Measurements from ENCODE around the gene SYNDIG1. TPM values are rescaled to one million over a fixed set of nuclear protein-coding genes. Genes with fewer than 3 reads are reported as not detected.

SYNDIG1 gene
- total RNA-seq, 4 donors from 2014 or later, result 0.20 to 1.3 (median 0.66) TPM; not detected in 1

DNA sequence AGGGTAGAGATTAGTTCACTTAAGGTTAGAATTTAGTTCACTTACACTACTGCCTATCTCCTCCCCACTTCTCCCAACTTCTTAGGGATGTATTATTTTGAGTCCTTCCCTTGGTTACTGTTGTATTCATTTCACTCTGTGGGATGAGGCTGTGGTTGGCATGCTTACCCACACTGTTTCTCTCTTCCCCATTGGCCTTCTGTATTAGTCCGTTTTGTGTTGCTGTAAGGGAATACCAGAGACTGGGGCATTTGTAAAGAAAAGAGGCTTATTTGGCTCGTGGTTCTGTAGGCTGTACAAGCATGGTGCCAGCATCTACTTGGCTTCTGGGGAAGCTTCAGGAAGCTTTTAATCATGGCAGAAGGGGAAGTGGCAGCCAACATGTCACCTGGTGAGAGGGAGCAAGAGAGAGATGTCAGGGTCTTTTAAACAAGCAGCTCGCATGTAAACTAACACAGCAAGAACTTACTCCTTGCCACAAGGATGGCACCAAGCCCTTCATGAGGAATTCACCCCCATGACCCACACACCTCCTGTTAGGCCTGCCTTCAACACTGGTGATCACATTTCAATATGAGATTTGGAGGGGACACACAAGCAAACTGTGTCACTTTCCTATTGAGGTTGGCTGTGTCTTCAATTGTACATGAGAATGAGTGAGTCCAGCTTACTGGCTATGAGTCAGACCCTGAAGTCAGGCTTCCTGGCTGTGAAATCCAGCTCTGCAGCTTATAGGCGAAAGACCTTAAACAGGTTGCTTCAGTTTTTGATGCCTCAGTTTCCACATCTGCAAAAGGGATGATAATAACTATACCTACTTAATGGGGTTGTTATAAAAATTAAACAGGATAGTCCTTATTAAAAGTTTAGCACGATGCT is 53.3 kb downstream of the SYNDIG1 start:
- TF ChIP-seq, protein P1, sequence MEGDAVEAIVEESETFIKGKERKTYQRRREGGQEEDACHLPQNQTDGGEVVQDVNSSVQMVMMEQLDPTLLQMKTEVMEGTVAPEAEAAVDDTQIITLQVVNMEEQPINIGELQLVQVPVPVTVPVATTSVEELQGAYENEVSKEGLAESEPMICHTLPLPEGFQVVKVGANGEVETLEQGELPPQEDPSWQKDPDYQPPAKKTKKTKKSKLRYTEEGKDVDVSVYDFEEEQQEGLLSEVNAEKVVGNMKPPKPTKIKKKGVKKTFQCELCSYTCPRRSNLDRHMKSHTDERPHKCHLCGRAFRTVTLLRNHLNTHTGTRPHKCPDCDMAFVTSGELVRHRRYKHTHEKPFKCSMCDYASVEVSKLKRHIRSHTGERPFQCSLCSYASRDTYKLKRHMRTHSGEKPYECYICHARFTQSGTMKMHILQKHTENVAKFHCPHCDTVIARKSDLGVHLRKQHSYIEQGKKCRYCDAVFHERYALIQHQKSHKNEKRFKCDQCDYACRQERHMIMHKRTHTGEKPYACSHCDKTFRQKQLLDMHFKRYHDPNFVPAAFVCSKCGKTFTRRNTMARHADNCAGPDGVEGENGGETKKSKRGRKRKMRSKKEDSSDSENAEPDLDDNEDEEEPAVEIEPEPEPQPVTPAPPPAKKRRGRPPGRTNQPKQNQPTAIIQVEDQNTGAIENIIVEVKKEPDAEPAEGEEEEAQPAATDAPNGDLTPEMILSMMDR (IDR thresholded peaks at IDR 0.05 in 4 of 5, conservative IDR thresholded peaks at IDR 0.05 in 1 of 5), result no peak
- TF ChIP-seq POLR2A (IDR thresholded peaks at IDR 0.05), result no peak
- H3K27ac ChIP-seq, result no peak overlapping the region
- H3K36me3 ChIP-seq, result no peaks in the 10 kb centered on the region
- H3K4me1 ChIP-seq, result no peaks in the 10 kb centered on the region
- no peaks in the 10 kb centered on the region for H3K9me3 ChIP-seq
- intact Hi-C loops (cut with DNase I; ENCODE audit: low total_unique reads) (no loop called here), in situ Hi-C loops (cut with MboI; ENCODE audit: low sequenced_read_pairs in 4 of 4) (no loop called here)
- no peaks in the 10 kb centered on the region for H3K27me3 ChIP-seq
- no peak overlapping the region for H3K4me3 ChIP-seq
- DNase-seq (no peak), ATAC-seq (no peak)

DNA sequence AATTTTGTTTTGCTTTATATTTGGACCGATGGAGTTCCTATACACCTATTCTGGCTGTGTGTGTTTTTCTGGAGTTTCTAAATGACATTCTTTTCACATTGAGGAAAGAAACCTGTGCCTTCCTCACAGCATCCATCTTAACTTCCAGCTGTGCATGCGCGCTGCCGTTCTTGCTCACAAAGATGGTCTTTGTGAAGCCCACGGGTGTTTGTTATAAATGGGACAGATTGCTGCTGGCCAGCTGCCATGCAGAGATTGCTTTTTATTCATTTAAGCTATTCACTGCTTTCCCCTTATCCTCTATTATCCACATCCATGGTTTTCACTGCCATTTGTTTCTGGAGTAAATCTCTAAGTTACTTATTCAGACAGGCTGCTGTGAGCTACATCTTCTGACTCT is 54.2 kb downstream of the SYNDIG1 start:
- H3K4me1 ChIP-seq, result no peaks in the 10 kb centered on the region
- no peaks in the 10 kb centered on the region for H3K36me3 ChIP-seq
- H3K27ac ChIP-seq, result no peak overlapping the region
- H3K27me3 ChIP-seq, result no peaks in the 10 kb centered on the region
- TF ChIP-seq POLR2A (IDR thresholded peaks at IDR 0.05), result no peak
- TF ChIP-seq, protein P1 (IDR thresholded peaks at IDR 0.05 in 4 of 5, conservative IDR thresholded peaks at IDR 0.05 in 1 of 5), result no peak
- H3K9me3 ChIP-seq, result no peaks in the 10 kb centered on the region
- ATAC-seq (no peak), DNase-seq (no peak)
- in situ Hi-C loops (cut with MboI; ENCODE audit: low sequenced_read_pairs in 4 of 4), result no loop called here
- H3K4me3 ChIP-seq, result no peak overlapping the region
- intact Hi-C loops (cut with DNase I; ENCODE audit: low total_unique reads), result no loop called here

DNA sequence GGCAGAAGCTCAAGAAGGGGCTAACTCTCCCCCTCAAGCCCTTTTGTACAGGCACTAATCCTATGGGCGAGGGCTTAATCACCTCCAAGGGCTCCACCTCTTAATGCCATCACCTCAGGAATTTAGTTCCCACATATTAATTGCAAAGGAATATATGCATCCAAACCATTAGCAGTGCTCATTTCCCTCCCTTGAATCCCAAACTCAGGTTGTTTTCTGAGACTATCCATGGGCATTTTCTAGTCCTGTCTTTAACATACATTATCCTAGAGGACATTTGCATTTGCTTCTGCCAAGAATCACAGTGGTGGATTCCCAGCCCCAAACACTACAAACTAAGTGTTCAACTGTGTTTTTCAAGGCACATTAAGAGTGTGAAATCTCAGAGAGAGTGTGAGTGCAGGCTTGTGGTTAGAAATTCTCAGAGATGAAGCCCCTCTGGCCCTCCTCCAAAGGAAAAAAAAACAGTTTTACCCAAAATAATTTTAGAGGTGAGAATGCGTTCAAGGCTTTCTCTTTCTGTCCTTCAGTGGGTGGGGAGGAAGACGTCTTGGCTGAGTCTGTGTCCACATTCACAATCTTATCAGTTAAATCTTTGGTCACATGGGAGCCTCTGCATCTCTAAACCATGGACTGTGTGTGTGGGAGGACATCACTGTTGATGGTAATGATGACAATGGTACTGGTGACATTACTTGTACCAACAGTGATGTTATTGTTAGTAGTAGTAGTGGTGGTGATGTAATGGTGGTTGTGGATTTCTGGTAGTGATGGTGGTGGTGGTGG is 59.3 kb downstream of the SYNDIG1 start:
- intact Hi-C loops (cut with DNase I; ENCODE audit: low total_unique reads), result no loop called here
- H3K27ac ChIP-seq, result no peak overlapping the region
- no peaks in the 10 kb centered on the region for H3K9me3 ChIP-seq
- H3K36me3 ChIP-seq, result no peaks in the 10 kb centered on the region
- H3K4me3 ChIP-seq, result no peak overlapping the region
- ATAC-seq (no peak), DNase-seq (no peak)
- TF ChIP-seq, protein P1 (IDR thresholded peaks at IDR 0.05 in 4 of 5, conservative IDR thresholded peaks at IDR 0.05 in 1 of 5), result no peak
- TF ChIP-seq POLR2A (IDR thresholded peaks at IDR 0.05), result no peak
- H3K4me1 ChIP-seq, result no peaks in the 10 kb centered on the region
- in situ Hi-C loops (cut with MboI; ENCODE audit: low sequenced_read_pairs in 4 of 4), result loop anchor here in 1 of 4 donors (25.0 kb wide), 1 partner anchor 216 kb away; no protein-coding TSS in a partner anchor
- no peaks in the 10 kb centered on the region for H3K27me3 ChIP-seq

DNA sequence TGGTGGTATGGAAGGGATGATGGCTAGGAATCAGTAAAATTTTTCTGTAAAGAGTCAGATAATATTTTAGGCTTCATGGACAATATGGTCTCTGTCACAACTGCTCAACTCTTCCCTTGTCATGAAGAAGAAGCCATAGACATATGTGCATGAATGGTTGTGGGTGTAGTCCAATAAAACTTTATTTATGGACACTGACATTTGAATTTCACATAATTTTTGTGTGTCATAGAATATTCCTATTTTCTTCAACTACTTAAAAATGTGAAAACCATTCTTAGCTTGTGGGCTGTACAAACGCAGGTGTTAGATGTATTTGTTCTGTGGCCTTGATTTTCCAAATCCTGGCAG is 59.9 kb downstream of the SYNDIG1 start:
- Histone ChIP-seq H3K4me3 (no peak overlapping the region), H3K36me3 (no peaks in the 10 kb centered on the region), H3K9me3 (no peaks in the 10 kb centered on the region), H3K4me1 (no peaks in the 10 kb centered on the region), H3K27me3 (no peaks in the 10 kb centered on the region), H3K27ac (no peak overlapping the region)
- no peak for DNase-seq
- in situ Hi-C loops (cut with MboI; ENCODE audit: low sequenced_read_pairs in 4 of 4) (loop anchor here in 1 of 4 donors (25.0 kb wide), 1 partner anchor 217 kb away; no protein-coding TSS in a partner anchor), intact Hi-C loops (cut with DNase I; ENCODE audit: low total_unique reads) (no loop called here)
- no peak for TF ChIP-seq POLR2A (IDR thresholded peaks at IDR 0.05)
- TF ChIP-seq, protein P1 (IDR thresholded peaks at IDR 0.05 in 4 of 5, conservative IDR thresholded peaks at IDR 0.05 in 1 of 5), result no peak
- no peak for ATAC-seq

Measured in gastrocnemius medialis (tissue), 4 donors.